ENCODE results near the gene DNAJC5. TPM values are rescaled to one million over a fixed set of nuclear protein-coding genes. Genes with fewer than 3 reads are reported as not detected.

Gene DNAJC5, protein sequence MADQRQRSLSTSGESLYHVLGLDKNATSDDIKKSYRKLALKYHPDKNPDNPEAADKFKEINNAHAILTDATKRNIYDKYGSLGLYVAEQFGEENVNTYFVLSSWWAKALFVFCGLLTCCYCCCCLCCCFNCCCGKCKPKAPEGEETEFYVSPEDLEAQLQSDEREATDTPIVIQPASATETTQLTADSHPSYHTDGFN
- total RNA-seq: 100 to 1,000 TPM in 3 of 4 donors, 10 to 100 TPM in 1; 41.3 to 137 (median 113) TPM

GRCh38 chr20:63894358-63895201 is at the start of gene DNAJC5:
Gene DNAJC5 (plus strand): TSS chr20:63895126. CDS start chr20:63928346, 33,220 bp downstream.
- peaks cover 0 to 22% (median 0%) of the 10 kb centered on the region in 3 donors for H3K36me3 ChIP-seq
- TF ChIP-seq POLR2A (IDR thresholded peaks at IDR 0.05): peak; percentile 55 to 72
- TF ChIP-seq, protein P1, sequence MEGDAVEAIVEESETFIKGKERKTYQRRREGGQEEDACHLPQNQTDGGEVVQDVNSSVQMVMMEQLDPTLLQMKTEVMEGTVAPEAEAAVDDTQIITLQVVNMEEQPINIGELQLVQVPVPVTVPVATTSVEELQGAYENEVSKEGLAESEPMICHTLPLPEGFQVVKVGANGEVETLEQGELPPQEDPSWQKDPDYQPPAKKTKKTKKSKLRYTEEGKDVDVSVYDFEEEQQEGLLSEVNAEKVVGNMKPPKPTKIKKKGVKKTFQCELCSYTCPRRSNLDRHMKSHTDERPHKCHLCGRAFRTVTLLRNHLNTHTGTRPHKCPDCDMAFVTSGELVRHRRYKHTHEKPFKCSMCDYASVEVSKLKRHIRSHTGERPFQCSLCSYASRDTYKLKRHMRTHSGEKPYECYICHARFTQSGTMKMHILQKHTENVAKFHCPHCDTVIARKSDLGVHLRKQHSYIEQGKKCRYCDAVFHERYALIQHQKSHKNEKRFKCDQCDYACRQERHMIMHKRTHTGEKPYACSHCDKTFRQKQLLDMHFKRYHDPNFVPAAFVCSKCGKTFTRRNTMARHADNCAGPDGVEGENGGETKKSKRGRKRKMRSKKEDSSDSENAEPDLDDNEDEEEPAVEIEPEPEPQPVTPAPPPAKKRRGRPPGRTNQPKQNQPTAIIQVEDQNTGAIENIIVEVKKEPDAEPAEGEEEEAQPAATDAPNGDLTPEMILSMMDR (IDR thresholded peaks at IDR 0.05): no peak
- peaks cover 3 to 64% (median 12%) of the 10 kb centered on the region in 4 donors for H3K4me1 ChIP-seq
- H3K27me3 ChIP-seq: no peaks in the 10 kb centered on the region
- peak within 1 kb of the TSS; percentile 75 to 94 (median 84) for H3K27ac ChIP-seq
- H3K4me3 ChIP-seq: peak within 1 kb of the TSS; percentile 58 to 87 (median 64)
- peak; percentile 93 to 98 (median 98) for DNase-seq
- no peaks in the 10 kb centered on the region for H3K9me3 ChIP-seq

GRCh38 chr20:63846128-63846771 is 48.7 kb upstream of the DNAJC5 start:
- Histone ChIP-seq H3K4me3 (no peak overlapping the region), H3K4me1 (peaks cover 0 to 20% (median 0%) of the 10 kb centered on the region in 4 donors), H3K36me3 (no peaks in the 10 kb centered on the region), H3K27ac (peak overlapping the region in 2 of 4 donors; percentile 45 to 65), H3K27me3 (peaks cover 0 to 3% of the 10 kb centered on the region in 2 donors), H3K9me3 (no peaks in the 10 kb centered on the region)
- DNase-seq: no peak
- no peak for TF ChIP-seq POLR2A (IDR thresholded peaks at IDR 0.05)
- TF ChIP-seq, protein P1 (IDR thresholded peaks at IDR 0.05): no peak

- no peak overlapping the region for H3K4me3 ChIP-seq
- no peak for DNase-seq
- no peak for TF ChIP-seq POLR2A (IDR thresholded peaks at IDR 0.05)
- TF ChIP-seq, protein P1 (IDR thresholded peaks at IDR 0.05): no peak
- peak overlapping the region in 2 of 4 donors; percentile 45 to 46 for H3K27ac ChIP-seq
- H3K9me3 ChIP-seq: no peaks in the 10 kb centered on the region
- peaks cover 0 to 20% (median 0%) of the 10 kb centered on the region in 4 donors for H3K4me1 ChIP-seq
- no peaks in the 10 kb centered on the region for H3K36me3 ChIP-seq
- H3K27me3 ChIP-seq: peaks cover 0 to 3% of the 10 kb centered on the region in 2 donors
Measured at GRCh38 chr20:63846888-63847236, 48.1 kb upstream of the DNAJC5 start.

DNA sequence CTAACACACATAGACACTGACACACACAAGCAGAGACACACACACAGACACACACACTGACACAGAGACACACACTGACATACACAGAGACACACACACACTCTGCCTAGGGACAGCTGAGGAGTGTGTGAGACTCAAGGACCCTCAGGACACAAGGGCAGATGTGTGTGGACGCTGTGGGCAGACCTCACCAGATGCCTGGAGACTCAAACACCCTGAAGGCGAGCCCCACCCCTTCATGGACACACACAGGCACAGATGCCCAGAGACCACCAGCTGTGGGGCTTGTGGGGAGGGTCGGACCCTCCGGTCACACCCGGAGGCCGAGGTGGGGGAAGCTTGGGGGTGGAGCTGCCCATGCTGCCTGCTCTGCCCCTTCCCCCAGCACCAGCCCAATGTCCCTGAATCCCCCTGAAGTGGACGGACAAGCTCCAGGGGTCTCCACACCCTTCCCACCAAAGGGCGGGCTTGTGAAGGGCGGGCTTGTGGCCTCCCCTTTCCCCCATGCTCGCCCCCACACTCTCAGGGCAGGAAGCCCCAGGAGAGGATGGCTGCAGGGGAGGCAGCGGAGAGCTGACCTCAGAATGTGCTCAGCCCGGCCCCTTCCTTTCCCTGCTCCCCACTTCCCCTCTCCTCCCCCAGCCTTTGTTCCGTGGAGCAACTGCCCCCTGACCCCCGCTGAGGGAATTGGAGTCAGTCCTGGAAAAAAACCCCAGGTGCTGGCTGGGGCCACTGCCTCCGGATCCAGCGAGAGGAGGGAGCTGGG is 47.5 kb upstream of the DNAJC5 start:
- Histone ChIP-seq H3K4me1 (peaks cover 0 to 20% (median 0%) of the 10 kb centered on the region in 4 donors), H3K27ac (peak overlapping the region in 3 of 4 donors; percentile 45 to 56 (median 46)), H3K27me3 (peaks cover 0 to 3% of the 10 kb centered on the region in 2 donors), H3K36me3 (no peaks in the 10 kb centered on the region), H3K4me3 (no peak overlapping the region), H3K9me3 (no peaks in the 10 kb centered on the region)
- DNase-seq: no peak
- TF ChIP-seq, protein P1 (IDR thresholded peaks at IDR 0.05): no peak
- TF ChIP-seq POLR2A (IDR thresholded peaks at IDR 0.05): no peak
